Left lung (tissue), 10 donors: ENCODE data around the gene SERHL2. TPM values are rescaled to one million over a fixed set of nuclear protein-coding genes. Genes with fewer than 3 reads are reported as not detected.

Source experiments
- ATAC-seq: fragments of 200-7000 bp; cut with Tn5 transposase; one replicate; pipeline ENCODE4 v1.9.1; 2020; ENCODE audit warnings: moderate library complexity
- DNase-seq, 4 donors: peaks; one replicate each; pipeline ENCODE4 v3.0.0-alpha.2; 2013 to 2020
- H3K27ac ChIP-seq, 2 donors: fragments of 200-600 bp; sonication (generic) in 1 of 2; one replicate each; pipeline versions ENCODE4 v1.5.0 to v1.8.0; 2020 to 2021
- H3K27me3 ChIP-seq, 2 donors: fragments of 200-600 bp; sonication (generic) in 1 of 2; one replicate each; pipeline versions ENCODE4 v1.5.0 to v1.8.0; 2020 to 2021
- H3K36me3 ChIP-seq, 2 donors: fragments of 200-600 bp; sonication (generic) in 1 of 2; one replicate each; pipeline versions ENCODE4 v1.5.0 to v1.8.0; 2020 to 2021
- H3K4me1 ChIP-seq, 2 donors: fragments of 200-600 bp; one replicate each; pipeline ENCODE4 v1.8.0; 2021
- H3K4me3 ChIP-seq, 2 donors: fragments of 200-600 bp; sonication (generic) in 1 of 2; one replicate each; pipeline versions ENCODE4 v1.5.0 to v1.8.0; 2020 to 2021; ENCODE audit warnings: mild to moderate bottlenecking in 1 of 2
- H3K9me3 ChIP-seq, 2 donors: fragments of 200-600 bp; sonication (generic) in 1 of 2; one replicate each; pipeline versions ENCODE4 v1.5.0 to v1.8.0; 2020 to 2021
- intact Hi-C, 2 donors: fragments of 100-400 bp; cut with DNase I; formaldehyde crosslinking; loops; one replicate each; pipeline versions ENCODE4 v1.11.2 to v1.14.2; 2022
- polyA plus RNA-seq, 6 donors: library from polyadenylated mRNA; unstranded; fragments of 120-200 nt; gene quantifications; one replicate each; pipeline ENCODE4 v1.2.1, GENCODE V29; 2013; ENCODE audit not compliant: insufficient read length in 6 of 6
- total RNA-seq, 2 donors: library from RNA; stranded (reverse); fragmentation: NEBNext Ultra II Directional; extraction: Animal tissue kit (Norgen Biotek cat#: 25700); gene quantifications; one replicate each; pipeline ENCODE4 v1.2.1, GENCODE V29; 2021
- TF ChIP-seq, protein P1 (sequence below), 2 donors: fragments of 200-600 bp; sonication (generic) in 1 of 2; IDR thresholded peaks; one replicate each; pipeline versions ENCODE4 v1.5.0 to v1.8.0; 2021; ENCODE audit warnings: antibody characterized with exemption in 2 of 2
- donor health status: DM: no; HTN: yes; CAD: no.
- donor health status: DM: no; HTN: no; CAD: no.

The SERHL2 gene
- total and polyA plus RNA-seq, 8 donors = 2.1 to 10.2 (median 8.9) TPM

DNA sequence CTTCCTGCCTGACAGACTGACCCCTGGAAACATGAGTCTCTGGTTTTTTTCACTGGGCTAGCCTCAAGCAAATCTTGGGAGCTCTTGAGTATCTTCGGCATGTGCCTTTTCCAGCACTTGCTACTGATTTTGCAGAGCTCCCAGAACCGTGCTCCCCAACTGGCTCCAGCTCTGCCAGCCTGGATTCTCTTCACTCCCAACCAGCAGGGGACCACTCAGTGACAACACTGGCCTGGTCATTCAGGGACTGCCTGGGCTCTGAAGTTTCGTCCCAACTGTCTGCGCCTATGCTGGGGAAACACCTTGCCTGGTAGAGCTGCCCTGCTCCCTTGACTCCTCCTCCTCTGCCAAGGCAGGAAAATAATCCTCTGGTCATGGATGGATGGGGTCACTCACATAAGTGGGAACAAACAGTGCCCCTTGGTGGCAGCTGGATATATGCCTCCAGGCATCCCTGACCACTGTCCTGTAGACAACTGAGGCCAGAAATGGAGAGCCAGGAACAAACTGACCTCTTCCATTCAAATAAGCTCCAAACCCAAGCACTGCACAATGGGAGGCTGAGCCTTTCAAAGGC is 30.7 kb downstream of the SERHL2 start:
- ATAC-seq = no peak
- peaks cover 3 to 33% of the 10 kb centered on the region in 2 donors for H3K4me1 ChIP-seq
- no peak overlapping the region for H3K4me3 ChIP-seq
- no peaks in the 10 kb centered on the region for H3K27me3 ChIP-seq
- H3K9me3 ChIP-seq = no peaks in the 10 kb centered on the region
- H3K36me3 ChIP-seq = peaks cover 0 to 75% of the 10 kb centered on the region in 2 donors
- intact Hi-C loops = no loop called here
- TF ChIP-seq, protein P1, sequence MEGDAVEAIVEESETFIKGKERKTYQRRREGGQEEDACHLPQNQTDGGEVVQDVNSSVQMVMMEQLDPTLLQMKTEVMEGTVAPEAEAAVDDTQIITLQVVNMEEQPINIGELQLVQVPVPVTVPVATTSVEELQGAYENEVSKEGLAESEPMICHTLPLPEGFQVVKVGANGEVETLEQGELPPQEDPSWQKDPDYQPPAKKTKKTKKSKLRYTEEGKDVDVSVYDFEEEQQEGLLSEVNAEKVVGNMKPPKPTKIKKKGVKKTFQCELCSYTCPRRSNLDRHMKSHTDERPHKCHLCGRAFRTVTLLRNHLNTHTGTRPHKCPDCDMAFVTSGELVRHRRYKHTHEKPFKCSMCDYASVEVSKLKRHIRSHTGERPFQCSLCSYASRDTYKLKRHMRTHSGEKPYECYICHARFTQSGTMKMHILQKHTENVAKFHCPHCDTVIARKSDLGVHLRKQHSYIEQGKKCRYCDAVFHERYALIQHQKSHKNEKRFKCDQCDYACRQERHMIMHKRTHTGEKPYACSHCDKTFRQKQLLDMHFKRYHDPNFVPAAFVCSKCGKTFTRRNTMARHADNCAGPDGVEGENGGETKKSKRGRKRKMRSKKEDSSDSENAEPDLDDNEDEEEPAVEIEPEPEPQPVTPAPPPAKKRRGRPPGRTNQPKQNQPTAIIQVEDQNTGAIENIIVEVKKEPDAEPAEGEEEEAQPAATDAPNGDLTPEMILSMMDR (IDR thresholded peaks at IDR 0.05) = no peak
- no peak overlapping the region for H3K27ac ChIP-seq
- no peak for DNase-seq

DNA sequence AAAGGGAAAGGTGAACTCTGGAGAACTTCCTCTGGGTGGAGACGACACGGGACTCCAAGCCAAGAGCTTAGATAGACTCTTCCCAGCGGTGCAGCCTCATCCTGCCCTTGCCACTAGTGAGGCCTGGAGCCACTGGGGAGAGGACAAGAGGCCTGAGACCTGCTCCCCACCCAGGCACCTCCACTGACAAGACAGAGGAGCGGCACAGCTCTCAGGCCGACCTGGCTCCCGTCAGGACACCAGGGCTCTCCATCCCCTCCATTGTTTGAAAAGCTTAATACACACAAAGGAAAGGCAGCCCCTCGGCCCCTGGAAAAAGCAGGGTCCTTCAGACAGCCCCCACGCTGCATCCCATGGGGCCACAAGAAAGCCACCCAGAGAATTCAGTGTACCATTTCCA is 31.3 kb downstream of the SERHL2 start:
- DNase-seq (no peak), ATAC-seq (no peak)
- Histone ChIP-seq H3K36me3 (peaks cover 0 to 76% of the 10 kb centered on the region in 2 donors), H3K27ac (no peak overlapping the region), H3K9me3 (no peaks in the 10 kb centered on the region), H3K4me3 (no peak overlapping the region), H3K4me1 (peaks cover 3 to 33% of the 10 kb centered on the region in 2 donors), H3K27me3 (no peaks in the 10 kb centered on the region)
- TF ChIP-seq, protein P1 (IDR thresholded peaks at IDR 0.05) = no peak
- intact Hi-C loops = no loop called here

DNA sequence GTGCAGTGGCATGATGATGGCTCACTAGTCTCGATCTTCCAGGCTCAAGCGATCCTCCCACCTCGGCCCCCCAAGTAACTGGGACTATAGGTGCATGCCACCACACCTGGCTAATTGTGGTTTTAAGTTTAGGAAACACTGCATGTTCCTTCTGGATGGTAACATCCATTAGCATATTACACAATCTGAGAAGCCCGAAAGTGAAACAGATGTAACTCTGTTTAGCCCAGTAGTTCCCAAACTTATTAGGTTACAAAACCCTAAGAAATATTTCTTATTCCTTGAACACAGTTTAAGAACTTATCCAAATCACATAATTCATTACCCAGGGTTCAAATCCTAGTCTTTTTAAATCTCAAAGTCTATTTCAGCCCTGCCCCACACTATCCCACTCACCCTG is 32.6 kb downstream of the SERHL2 start:
- intact Hi-C loops = no loop called here
- Histone ChIP-seq H3K27ac (no peak overlapping the region), H3K27me3 (no peaks in the 10 kb centered on the region), H3K4me1 (peaks cover 3 to 31% of the 10 kb centered on the region in 2 donors), H3K9me3 (no peaks in the 10 kb centered on the region), H3K36me3 (peaks cover 0 to 89% of the 10 kb centered on the region in 2 donors), H3K4me3 (no peak overlapping the region)
- TF ChIP-seq, protein P1 (IDR thresholded peaks at IDR 0.05) = no peak
- no peak for DNase-seq
- ATAC-seq = no peak

DNA sequence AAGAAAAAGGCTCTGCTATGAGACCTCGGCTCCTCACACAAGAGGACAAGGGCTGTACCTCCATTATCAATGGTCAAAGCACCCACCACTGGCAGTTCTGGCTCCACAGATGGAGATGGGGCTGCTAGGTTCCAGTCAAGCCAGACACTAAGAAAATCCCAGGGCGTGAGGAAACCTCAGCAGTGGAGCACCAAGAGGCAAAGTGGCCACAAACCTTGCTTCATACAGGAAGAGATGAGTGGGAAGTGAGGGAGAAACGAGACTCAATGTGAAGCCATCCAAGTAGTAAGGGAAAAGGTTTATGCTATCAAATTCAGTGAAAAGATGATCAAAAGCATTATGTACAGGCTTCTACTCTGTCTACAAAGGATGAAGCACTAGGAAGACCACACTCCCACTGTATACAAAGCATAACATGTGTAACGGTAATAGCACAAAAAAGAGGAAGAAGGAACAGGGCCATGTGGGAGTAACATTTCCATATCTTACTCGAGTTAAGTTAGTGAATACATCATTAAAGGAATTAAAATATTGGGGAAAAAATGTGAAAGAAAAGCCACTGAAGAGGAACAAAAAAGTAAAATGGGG is 33.9 kb downstream of the SERHL2 start:
- TF ChIP-seq, protein P1 (IDR thresholded peaks at IDR 0.05) = no peak
- DNase-seq = no peak
- Histone ChIP-seq H3K27ac (peak overlapping the region in 1 of 2 donors; percentile 50), H3K4me3 (no peak overlapping the region), H3K36me3 (peaks cover 0 to 99% of the 10 kb centered on the region in 2 donors), H3K9me3 (no peaks in the 10 kb centered on the region), H3K27me3 (no peaks in the 10 kb centered on the region), H3K4me1 (peaks cover 0 to 19% of the 10 kb centered on the region in 2 donors)
- intact Hi-C loops = no loop called here
- peak; percentile 18 for ATAC-seq

DNA sequence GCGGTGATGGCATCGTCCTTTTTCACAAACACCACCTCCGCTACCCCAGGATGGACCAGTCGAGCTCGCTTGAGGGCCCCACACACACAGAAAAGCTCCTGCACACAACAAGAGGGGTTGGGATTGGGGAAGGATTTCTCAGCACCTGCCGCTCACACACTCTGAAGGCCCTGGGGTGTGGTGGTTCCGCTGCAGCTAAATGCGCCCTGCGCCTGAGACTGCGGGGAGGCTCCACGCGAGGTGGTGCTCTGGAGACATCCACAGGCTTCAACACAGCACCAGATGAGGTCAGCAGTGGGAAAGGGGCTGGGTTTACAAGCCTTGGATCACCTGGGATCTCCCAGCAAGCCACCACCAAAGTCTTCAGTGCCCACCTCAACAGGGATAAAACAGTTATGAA is 38.2 kb downstream of the SERHL2 start:
- Histone ChIP-seq H3K9me3 (no peaks in the 10 kb centered on the region), H3K27ac (no peak overlapping the region), H3K36me3 (peaks cover 0 to 99% of the 10 kb centered on the region in 2 donors), H3K4me3 (no peak overlapping the region), H3K27me3 (no peaks in the 10 kb centered on the region), H3K4me1 (peaks cover 7 to 8% of the 10 kb centered on the region in 2 donors)
- DNase-seq (no peak), ATAC-seq (no peak)
- TF ChIP-seq, protein P1 (IDR thresholded peaks at IDR 0.05) = no peak
- intact Hi-C loops = no loop called here
